ENCODE measurements around the gene LUC7L3.

LUC7L3 gene

DNA sequence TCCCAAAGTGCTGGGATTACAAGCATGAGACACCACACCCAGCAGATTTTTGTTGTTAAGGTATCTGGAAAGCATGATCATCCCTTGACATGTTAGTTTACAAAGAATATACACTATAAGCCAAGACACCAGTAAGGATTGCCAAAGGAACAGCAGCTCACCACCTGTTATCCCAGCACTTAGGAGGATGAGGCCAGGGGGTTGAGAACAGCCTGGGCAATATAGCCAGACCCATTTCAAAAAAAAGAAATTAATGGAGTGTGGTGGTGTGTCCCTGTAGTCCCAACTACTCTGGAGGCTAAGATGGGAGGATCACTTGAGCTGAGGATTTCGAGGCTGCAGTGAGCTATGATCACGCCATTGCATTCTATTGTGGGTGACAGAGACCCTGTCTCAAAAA is 42.8 kb downstream of the LUC7L3 start:
- DNase-seq (ENCODE audit: low read depth): no peak

GRCh38 chr17:50763716-50764475 is 44.5 kb downstream of the LUC7L3 start:
- no peak for DNase-seq (ENCODE audit: low read depth)

DNA sequence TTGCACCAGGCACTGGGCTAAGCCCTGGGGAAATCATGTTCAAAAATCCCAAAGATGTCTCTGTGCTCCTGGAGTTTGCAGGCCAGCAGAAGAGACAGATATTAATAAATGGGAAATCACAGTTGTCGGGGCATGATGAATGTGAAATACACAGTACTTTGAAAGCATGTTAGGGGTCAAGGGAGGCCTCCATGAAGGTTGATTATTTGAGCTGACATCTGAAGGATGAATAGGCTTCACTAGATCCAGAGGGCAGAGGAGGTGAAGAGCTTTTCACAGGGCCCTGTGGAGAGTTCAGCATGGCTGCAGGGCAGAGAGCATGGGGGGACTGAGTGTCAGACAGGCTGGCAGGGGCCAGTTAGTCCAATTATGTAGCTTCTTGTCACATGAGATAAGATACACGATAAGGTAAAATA is 45.3 kb downstream of the LUC7L3 start:
- no peak for DNase-seq (ENCODE audit: low read depth)

- DNase-seq (ENCODE audit: low read depth): no peak
Measured at GRCh38 chr17:50765454-50766221, 46.2 kb downstream of the LUC7L3 start.

GRCh38 chr17:50766222-50767023 is 47.0 kb downstream of the LUC7L3 start:
- no peak for DNase-seq (ENCODE audit: low read depth)

- DNase-seq (ENCODE audit: low read depth): no peak
Measured at GRCh38 chr17:50767030-50767429, 47.6 kb downstream of the LUC7L3 start.

GRCh38 chr17:50767446-50767845 is 48.0 kb downstream of the LUC7L3 start, which contains the start of gene ANKRD40CL:
Gene ANKRD40CL (minus strand): TSS chr17:50767518. CDS start chr17:50766913, 605 bp downstream.
- no peak for DNase-seq (ENCODE audit: low read depth)

- no peak for DNase-seq (ENCODE audit: low read depth)
Measured at GRCh38 chr17:50768346-50768761, 49.0 kb downstream of the LUC7L3 start.

- DNase-seq (ENCODE audit: low read depth): no peak
Measured at GRCh38 chr17:50769884-50770283, 50.5 kb downstream of the LUC7L3 start.

GRCh38 chr17:50770346-50770745 is 50.9 kb downstream of the LUC7L3 start:
- no peak for DNase-seq (ENCODE audit: low read depth)

GRCh38 chr17:50771991-50772785 is 52.8 kb downstream of the LUC7L3 start:
- no peak for DNase-seq (ENCODE audit: low read depth)

DNA sequence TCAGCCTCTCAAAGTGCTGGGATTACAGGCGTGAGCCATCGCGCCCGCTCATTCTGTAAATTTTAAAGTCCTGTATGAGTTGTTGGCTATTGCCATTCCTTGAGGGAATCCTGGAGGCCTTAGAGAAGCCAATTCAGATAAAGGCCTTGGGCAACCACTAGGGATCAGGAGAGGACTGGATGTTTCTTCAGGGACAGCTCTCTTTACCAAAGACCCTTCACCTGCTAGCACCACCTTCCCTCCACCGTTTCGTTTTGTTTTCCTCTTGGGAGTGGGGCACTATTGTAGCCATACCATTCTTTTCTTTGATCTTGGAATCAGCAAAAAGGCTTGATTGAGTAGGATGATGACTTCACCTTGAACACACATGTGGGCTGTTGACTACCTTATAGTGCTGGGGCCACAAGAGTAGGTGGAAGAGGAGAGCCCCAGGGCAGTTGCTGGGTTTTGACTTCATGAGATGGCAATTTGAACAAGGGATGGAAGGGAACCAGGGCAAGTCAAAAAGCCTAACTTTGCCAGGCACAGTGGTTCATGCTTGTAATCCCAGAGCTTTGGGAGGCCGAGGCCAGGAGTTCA is 54.9 kb downstream of the LUC7L3 start:
- no peak for DNase-seq (ENCODE audit: low read depth)

DNA sequence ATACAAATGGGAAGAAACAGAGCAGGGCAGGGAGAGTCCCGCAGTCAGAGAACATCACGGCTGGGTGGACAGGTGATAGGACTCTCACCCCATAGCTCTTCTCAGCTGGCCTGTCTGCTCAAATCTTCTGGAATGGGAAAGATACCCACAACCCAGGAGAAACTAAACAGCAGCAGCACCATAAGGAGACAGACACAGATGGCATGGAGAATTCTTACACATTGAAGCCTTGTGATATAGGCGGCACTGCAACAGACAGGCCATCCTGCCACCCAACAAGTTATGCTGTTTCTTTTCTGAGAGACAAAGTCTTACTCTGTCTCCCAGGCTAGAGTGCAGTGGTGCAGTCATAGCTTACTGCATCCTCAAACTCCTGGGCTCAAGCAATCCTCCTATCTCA is 56.5 kb downstream of the LUC7L3 start:
- DNase-seq (ENCODE audit: low read depth): no peak

GRCh38 chr17:50778471-50778870 is 59.1 kb downstream of the LUC7L3 start:
- DNase-seq (ENCODE audit: low read depth): no peak

DNA sequence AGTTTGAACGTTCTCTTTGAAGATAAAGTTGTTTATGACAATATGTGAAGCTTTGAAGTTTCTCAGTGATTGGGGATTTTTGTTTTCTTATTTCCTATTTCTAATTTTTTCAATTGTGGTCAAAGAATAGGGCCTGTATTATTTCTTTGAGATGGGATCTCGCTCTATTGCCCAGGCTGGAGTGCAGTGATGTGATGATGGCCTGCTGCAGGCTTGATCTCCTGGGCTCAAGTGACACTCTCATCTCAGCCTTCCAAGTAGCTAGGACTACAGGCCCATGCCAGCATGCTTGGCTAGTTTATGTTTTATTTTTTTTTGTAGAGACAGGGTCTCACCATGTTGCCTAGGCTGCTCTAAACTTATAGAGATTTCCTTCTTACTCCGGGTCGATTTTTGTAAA is 59.6 kb downstream of the LUC7L3 start:
- DNase-seq (ENCODE audit: low read depth): no peak

DNA sequence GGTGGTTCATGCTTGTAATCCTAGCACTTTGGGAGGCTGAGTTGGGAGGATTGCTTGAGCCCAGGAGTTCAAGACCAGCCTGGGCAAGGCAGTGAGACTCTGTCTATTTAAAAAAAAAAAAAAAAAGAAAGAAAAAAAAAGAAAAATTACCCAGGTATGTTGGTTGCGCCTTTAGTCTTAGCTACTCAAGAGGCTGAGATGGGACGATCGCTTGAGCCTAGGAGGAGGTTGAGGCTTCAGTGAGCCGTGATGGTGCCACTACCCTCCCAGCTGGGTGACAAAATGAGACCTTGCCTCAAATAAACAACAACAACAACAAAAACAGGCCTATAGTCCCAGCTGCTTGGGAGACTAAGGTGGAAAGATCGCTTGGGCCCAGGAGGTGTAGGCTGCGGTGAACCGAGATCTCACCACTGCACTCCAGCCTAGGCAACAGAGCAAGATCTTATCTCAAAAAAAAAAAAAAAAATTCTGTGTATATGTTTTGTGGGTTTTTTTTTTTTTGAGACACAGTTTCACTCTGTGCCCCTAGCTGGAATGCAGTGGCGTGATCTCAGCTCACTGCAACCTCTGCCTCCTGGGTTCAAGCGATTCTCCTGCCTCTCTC is 60.4 kb downstream of the LUC7L3 start:
- no peak for DNase-seq (ENCODE audit: low read depth)

DNA sequence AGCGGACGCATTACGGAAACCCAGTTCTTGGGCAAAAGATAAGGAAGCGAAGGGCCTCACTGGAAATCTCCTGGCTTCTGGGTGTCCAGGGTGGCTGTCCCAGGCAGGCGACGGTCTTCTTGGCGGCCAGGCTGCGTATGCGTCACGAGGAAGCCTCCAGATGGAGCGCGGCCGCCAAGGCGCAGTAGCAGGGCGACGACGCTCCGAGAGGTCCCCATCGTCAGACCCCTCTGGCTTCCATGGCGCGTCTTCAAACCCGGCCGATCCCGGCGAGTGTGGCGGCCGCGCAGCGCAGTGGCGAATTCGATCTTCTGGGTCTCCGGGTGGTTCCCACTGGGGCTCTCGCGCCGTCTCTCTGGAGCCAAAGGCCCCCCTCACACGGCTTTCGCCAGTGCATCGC is 61.8 kb downstream of the LUC7L3 start:
- DNase-seq (ENCODE audit: low read depth): no peak

- peak; percentile 68 for DNase-seq (ENCODE audit: low read depth)
Measured at GRCh38 chr17:50783193-50783660, 63.8 kb downstream of the LUC7L3 start.

DNA sequence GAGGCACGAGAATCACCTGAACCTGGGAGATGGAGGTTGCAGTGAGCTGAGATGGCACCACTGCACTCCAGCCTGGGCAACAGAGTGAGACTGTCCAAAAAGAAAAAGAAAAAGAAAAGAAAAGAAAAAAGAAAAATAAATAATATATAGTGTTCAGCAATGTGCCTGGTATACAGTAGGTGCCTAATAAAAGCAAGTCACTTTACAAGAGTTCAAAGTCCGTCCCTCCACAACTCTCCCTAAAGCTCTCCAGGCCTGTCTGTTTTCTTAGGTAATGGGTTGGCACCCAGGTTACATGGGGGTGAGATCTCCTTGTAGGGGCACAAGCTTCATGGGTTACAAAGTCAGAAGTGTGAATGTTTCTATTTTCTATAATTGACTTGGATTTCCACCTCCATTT is 64.5 kb downstream of the LUC7L3 start:
- no peak for DNase-seq (ENCODE audit: low read depth)

GRCh38 chr17:50785126-50785525 is 65.7 kb downstream of the LUC7L3 start:
- no peak for DNase-seq (ENCODE audit: low read depth)

Measured in activated T-cell treated with anti-CD3 and anti-CD28 coated beads for 1 hour (primary cell).